Calu3 (cell line): Measurements from ENCODE around the gene CARD10. TPM values are rescaled to one million over a fixed set of nuclear protein-coding genes. Genes with fewer than 3 reads are reported as not detected.

Experiments
- BruUV-seq: library from RNA; stranded (reverse); fragments of 400-500 nt; replicated peaks from 2 replicates; lab custom pipeline; 2021; lab: Mats Ljungman, UMichigan
- CTCF ChIA-PET: fragments of 300-600 bp; sonication (Branson Sonifier 250); formaldehyde crosslinking; loops from one replicate; lab custom pipeline; 2022; ENCODE audit warnings: antibody characterized with exemption; lab: Charles Lee
- DNase-seq: peaks from one replicate; pipeline ENCODE4 v3.0.0; 2022
- H3K27ac Mint-ChIP-seq: one replicate; pipeline ENCODE4 v1.8.0; 2022; ENCODE audit warnings: mixed read lengths; ENCODE audit not compliant: unreplicated experiment
- H3K27me3 Mint-ChIP-seq: one replicate; pipeline ENCODE4 v1.8.0; 2022; ENCODE audit warnings: mixed read lengths; ENCODE audit not compliant: unreplicated experiment
- H3K36me3 Mint-ChIP-seq: one replicate; pipeline ENCODE4 v1.8.0; 2022; ENCODE audit warnings: mild to moderate bottlenecking, moderate library complexity, mixed read lengths; ENCODE audit not compliant: insufficient read depth, unreplicated experiment
- H3K4me1 Mint-ChIP-seq: one replicate; pipeline ENCODE4 v1.8.0; 2022; ENCODE audit warnings: mild to moderate bottlenecking, low read depth, mixed read lengths; ENCODE audit not compliant: unreplicated experiment
- H3K4me3 Mint-ChIP-seq: one replicate; pipeline ENCODE4 v1.8.0; 2022; ENCODE audit warnings: mild to moderate bottlenecking, low read depth, moderate library complexity, mixed read lengths; ENCODE audit not compliant: unreplicated experiment
- H3K9me3 Mint-ChIP-seq: one replicate; pipeline ENCODE4 v1.8.0; 2022; ENCODE audit warnings: low read depth, mixed read lengths; ENCODE audit not compliant: unreplicated experiment
- intact Hi-C: fragments of 100-400 bp; cut with micrococcal nuclease; formaldehyde crosslinking; loops from one replicate; pipeline ENCODE4 v1.10.0; 2022; ENCODE audit not compliant: unreplicated experiment
- total RNA-seq: library from RNA; stranded (reverse); gene quantifications from 2 replicates; pipeline ENCODE4 v1.2.3, GENCODE V29; 2022
- TF ChIP-seq, protein P1 (sequence below): fragments of 200-600 bp; IDR thresholded peaks from one replicate; pipeline ENCODE4 v1.8.0; 2022; ENCODE audit warnings: antibody characterized with exemption; ENCODE audit not compliant: unreplicated experiment

The CARD10 gene
- total RNA-seq, 1 experiment from 2014 or later = 49.2 TPM

DNA sequence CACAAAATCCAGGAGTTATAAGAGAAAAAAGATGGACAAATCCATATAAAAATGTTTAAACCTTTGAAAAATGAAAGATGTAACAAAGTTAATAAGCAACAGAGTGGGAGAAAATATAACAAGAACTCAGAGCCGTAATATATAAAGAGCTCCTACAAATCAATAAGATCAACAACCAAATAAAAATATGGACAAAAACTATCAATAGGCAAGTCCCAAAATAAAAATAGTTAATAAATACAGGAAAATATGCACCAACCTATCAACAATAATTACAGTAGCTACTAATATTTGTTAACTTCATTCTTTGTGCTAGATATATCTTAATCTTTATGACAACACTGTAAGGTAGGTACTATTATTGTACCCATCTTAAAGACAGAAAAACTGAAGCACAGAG, 2.8 kb downstream of the CARD10 start:
- H3K9me3 Mint-ChIP-seq = peaks cover 2% of the 10 kb centered on the region
- TF ChIP-seq, protein P1, sequence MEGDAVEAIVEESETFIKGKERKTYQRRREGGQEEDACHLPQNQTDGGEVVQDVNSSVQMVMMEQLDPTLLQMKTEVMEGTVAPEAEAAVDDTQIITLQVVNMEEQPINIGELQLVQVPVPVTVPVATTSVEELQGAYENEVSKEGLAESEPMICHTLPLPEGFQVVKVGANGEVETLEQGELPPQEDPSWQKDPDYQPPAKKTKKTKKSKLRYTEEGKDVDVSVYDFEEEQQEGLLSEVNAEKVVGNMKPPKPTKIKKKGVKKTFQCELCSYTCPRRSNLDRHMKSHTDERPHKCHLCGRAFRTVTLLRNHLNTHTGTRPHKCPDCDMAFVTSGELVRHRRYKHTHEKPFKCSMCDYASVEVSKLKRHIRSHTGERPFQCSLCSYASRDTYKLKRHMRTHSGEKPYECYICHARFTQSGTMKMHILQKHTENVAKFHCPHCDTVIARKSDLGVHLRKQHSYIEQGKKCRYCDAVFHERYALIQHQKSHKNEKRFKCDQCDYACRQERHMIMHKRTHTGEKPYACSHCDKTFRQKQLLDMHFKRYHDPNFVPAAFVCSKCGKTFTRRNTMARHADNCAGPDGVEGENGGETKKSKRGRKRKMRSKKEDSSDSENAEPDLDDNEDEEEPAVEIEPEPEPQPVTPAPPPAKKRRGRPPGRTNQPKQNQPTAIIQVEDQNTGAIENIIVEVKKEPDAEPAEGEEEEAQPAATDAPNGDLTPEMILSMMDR = no peak
- no peaks in the 10 kb centered on the region for H3K27me3 Mint-ChIP-seq
- no TSS peak for BruUV-seq
- intact Hi-C loops = no loop called here
- H3K36me3 Mint-ChIP-seq = peaks cover 88% of the 10 kb centered on the region
- CTCF ChIA-PET = no interaction called here
- H3K4me3 Mint-ChIP-seq = no peak overlapping the region
- no peak for DNase-seq
- H3K27ac Mint-ChIP-seq = no peak overlapping the region
- H3K4me1 Mint-ChIP-seq = peaks cover 43% of the 10 kb centered on the region

DNA sequence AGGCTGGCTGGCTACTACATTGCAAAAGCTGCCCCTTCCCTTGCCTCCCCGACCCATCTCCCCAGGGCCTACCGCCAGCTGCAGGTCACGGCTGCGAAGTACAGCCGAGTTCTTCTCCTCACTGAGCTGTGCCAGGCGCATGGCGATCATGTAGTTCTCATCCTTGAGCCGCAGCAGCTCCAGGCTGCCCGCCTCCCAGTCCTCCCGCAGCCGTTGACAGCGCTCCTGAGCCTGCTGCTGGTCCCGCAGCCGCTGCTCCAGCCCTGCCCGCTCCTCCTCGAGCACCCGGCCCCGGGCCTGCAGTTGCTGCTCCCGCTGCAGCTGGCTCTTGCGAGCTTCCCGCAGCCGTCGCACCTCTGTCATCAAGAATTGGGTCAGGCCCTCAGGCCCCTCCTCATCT, 3.3 kb downstream of the CARD10 start:
- H3K4me1 Mint-ChIP-seq = peaks cover 43% of the 10 kb centered on the region
- H3K9me3 Mint-ChIP-seq = peaks cover 2% of the 10 kb centered on the region
- no peak overlapping the region for H3K27ac Mint-ChIP-seq
- DNase-seq = no peak
- intact Hi-C loops = no loop called here
- TF ChIP-seq, protein P1 = no peak
- H3K36me3 Mint-ChIP-seq = peaks cover 89% of the 10 kb centered on the region
- CTCF ChIA-PET = no interaction called here
- H3K27me3 Mint-ChIP-seq = no peaks in the 10 kb centered on the region
- no peak overlapping the region for H3K4me3 Mint-ChIP-seq
- no TSS peak for BruUV-seq

DNA sequence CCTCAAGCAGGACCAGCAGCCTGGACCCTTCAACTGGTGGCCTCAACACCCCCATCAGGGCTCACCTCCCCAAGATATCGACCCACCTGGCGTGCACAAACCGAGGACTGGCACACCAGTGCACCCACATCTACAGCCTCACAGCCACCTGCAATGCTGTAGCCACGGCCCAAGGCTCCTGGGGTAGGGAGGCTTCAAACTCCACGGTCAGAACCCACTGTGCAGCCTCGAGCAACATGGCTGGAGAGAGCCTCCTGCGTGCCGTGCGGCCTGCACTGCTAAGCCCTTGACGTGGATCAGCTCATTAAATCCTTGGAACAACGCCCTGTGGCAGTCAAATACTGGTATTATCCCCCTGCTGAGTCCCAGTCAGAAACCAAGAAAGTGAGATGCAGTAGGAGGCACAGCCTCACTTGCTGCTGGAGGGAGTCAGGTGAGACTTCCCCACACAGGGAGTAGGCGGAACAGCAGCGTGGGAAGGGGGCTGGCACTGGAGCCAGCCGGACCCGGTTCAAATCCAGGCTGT, 4.6 kb downstream of the CARD10 start:
- peak overlapping the region; percentile 66 for H3K27ac Mint-ChIP-seq
- no TSS peak for BruUV-seq

DNA sequence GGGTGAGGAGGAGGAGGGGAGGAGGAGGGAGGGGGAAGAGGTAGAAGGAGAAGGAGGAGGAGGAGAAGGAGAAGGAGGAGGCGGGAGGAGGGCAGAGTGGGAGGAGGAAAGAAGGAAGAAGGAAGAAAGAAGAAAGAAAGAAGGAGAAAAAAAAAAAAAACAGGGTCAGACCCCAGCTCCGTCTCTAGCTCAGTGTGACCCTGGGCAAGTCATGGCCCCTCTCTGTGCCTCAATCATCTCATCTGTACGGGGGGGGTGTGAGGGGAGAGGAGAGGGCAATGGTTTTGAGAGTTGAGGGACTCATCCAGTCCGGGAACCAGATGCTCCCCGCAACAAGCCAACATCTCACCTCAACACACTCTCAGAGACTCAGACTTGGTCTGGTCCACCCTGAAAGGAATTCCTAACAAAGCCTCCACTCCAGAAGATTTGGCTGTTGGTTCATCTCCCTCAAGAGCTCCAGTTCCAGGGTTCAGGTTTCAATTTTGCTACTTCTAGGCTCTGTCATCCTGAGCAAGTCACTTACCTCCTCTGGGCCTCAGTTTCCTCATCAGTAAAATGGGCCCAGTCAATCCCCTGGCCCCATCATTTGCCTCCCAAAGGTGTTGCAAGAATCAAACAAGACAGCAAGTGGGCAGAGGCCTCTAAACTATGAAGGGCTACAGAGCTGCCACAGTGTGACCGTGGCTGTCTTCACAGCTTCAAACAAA, 7.7 kb downstream of the CARD10 start:
- peak overlapping the region; percentile 98 for H3K27ac Mint-ChIP-seq
- CTCF ChIA-PET = interaction anchor here (0.6 to 1.8 kb wide), 6 partner anchors 10 to 148 kb away, joined by 3 to 13 read pairs (median 8); no protein-coding TSS in a partner anchor
- H3K27me3 Mint-ChIP-seq = no peaks in the 10 kb centered on the region
- no TSS peak for BruUV-seq
- peak overlapping the region; percentile 63 for H3K4me3 Mint-ChIP-seq
- intact Hi-C loops = no loop called here
- TF ChIP-seq, protein P1 = no peak
- H3K4me1 Mint-ChIP-seq = peaks cover 57% of the 10 kb centered on the region
- H3K36me3 Mint-ChIP-seq = peaks cover 74% of the 10 kb centered on the region
- DNase-seq = no peak
- H3K9me3 Mint-ChIP-seq = peaks cover 2% of the 10 kb centered on the region

More for the DNA sequence above, 4.6 kb downstream of the CARD10 start:
- Mint-ChIP-seq H3K4me3 (no peak overlapping the region), H3K36me3 (peaks cover 89% of the 10 kb centered on the region), H3K27me3 (no peaks in the 10 kb centered on the region), H3K4me1 (peaks cover 50% of the 10 kb centered on the region), H3K9me3 (peaks cover 2% of the 10 kb centered on the region)
- TF ChIP-seq, protein P1 = no peak
- DNase-seq = no peak
- CTCF ChIA-PET = no interaction called here
- intact Hi-C loops = no loop called here
